WERI-Rb-1 (cell line): ENCODE results near the gene ZNF609.

ENCODE experiments used
- DNase-seq: peaks from one replicate; pipeline ENCODE4 v3.0.0-alpha.2; 2020
- H3K27ac ChIP-seq: fragments of 250-450 bp; sonication (Bioruptor Pico); 2 replicates; pipeline ENCODE4 v1.5.1; 2020; ENCODE audit warnings: mild to moderate bottlenecking, moderate library complexity
- H3K27me3 ChIP-seq: fragments of 250-450 bp; sonication (Bioruptor Pico); 2 replicates; pipeline ENCODE4 v1.5.1; 2021; ENCODE audit warnings: mild to moderate bottlenecking, low read depth, moderate library complexity; ENCODE audit not compliant: insufficient read depth, severe bottlenecking
- H3K36me3 ChIP-seq: fragments of 250-450 bp; sonication (Bioruptor Pico); 2 replicates; pipeline ENCODE4 v1.5.1; 2020; ENCODE audit warnings: mild to moderate bottlenecking, moderate library complexity
- H3K4me3 ChIP-seq: 2 replicates; pipeline ENCODE4 v1.5.1; 2011; ENCODE audit warnings: low read depth, mild to moderate bottlenecking, control low read depth, low read length
- H3K9me3 ChIP-seq: fragments of 250-450 bp; sonication (Bioruptor Pico); 2 replicates; pipeline ENCODE4 v1.5.1; 2021; ENCODE audit warnings: mild to moderate bottlenecking, moderate library complexity; ENCODE audit not compliant: severe bottlenecking
- TF ChIP-seq, protein P1 (sequence below): IDR thresholded peaks from 2 replicates; pipeline ENCODE4 v1.5.1; 2011; ENCODE audit warnings: low read depth, mild to moderate bottlenecking, control low read depth, inconsistent platforms, low read length

The ZNF609 gene

GRCh38 chr15:64472161-64472560 lies 11.8 kb downstream of the ZNF609 start:
- Histone ChIP-seq H3K27ac (no peak overlapping the region), H3K36me3 (peaks cover 26% of the 10 kb centered on the region), H3K4me3 (no peak overlapping the region), H3K27me3 (no peaks in the 10 kb centered on the region), H3K9me3 (no peaks in the 10 kb centered on the region)
- DNase-seq, result no peak
- TF ChIP-seq, protein P1, sequence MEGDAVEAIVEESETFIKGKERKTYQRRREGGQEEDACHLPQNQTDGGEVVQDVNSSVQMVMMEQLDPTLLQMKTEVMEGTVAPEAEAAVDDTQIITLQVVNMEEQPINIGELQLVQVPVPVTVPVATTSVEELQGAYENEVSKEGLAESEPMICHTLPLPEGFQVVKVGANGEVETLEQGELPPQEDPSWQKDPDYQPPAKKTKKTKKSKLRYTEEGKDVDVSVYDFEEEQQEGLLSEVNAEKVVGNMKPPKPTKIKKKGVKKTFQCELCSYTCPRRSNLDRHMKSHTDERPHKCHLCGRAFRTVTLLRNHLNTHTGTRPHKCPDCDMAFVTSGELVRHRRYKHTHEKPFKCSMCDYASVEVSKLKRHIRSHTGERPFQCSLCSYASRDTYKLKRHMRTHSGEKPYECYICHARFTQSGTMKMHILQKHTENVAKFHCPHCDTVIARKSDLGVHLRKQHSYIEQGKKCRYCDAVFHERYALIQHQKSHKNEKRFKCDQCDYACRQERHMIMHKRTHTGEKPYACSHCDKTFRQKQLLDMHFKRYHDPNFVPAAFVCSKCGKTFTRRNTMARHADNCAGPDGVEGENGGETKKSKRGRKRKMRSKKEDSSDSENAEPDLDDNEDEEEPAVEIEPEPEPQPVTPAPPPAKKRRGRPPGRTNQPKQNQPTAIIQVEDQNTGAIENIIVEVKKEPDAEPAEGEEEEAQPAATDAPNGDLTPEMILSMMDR, result no peak

DNA sequence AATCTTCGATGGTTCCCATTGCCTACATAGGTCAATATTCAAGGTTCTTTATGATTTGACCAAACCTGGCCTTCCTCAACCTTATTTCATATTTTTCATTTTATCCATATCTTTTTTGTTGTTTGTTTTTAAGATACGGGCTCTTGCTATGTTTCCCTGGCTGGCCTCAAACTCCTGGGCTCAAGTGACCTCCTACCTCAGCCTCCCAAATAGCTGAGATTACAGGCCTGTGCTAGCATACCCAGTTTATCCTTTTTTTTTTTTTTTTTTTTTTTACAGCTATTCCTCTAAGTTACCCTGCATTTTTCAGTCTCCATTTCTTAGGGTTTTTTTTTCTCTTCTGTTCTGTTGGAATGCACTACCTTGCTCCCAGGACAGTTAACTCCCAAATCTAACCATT lies 14.5 kb downstream of the ZNF609 start:
- TF ChIP-seq, protein P1, result no peak
- Histone ChIP-seq H3K27me3 (no peaks in the 10 kb centered on the region), H3K4me3 (no peak overlapping the region), H3K27ac (no peak overlapping the region), H3K9me3 (no peaks in the 10 kb centered on the region), H3K36me3 (peaks cover 27% of the 10 kb centered on the region)
- DNase-seq, result no peak

- Histone ChIP-seq H3K4me3 (no peak overlapping the region), H3K27ac (no peak overlapping the region), H3K27me3 (no peaks in the 10 kb centered on the region), H3K36me3 (peaks cover 21% of the 10 kb centered on the region), H3K9me3 (no peaks in the 10 kb centered on the region)
- no peak for DNase-seq
- TF ChIP-seq, protein P1, result no peak
These were observed 16.2 kb downstream of the ZNF609 start for GRCh38 chr15:64476550-64476949.

DNA sequence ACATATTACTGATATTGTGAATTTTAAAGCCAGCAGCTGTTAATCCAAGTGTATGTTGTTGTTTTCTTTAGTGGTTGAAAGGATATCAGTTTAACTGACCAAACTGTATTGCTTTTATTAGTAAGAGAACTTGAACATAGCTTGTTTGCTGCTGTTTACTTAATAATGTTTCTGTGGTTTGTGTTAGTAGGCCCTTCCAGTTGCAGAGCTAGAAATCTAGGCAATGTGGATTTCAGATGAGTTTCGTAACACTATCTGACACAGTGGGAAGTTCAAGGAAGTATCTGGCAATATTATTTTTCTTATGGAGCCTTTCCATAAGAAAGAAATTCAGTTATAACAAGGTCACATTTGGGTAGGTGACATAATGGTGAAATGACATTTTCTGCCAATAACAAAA lies 18.5 kb downstream of the ZNF609 start:
- no peaks in the 10 kb centered on the region for H3K9me3 ChIP-seq
- H3K4me3 ChIP-seq, result no peak overlapping the region
- no peak for DNase-seq
- TF ChIP-seq, protein P1, result no peak
- peaks cover 14% of the 10 kb centered on the region for H3K36me3 ChIP-seq
- H3K27ac ChIP-seq, result no peak overlapping the region
- H3K27me3 ChIP-seq, result no peaks in the 10 kb centered on the region

GRCh38 chr15:64480891-64481290 lies 20.5 kb downstream of the ZNF609 start:
- peaks cover 14% of the 10 kb centered on the region for H3K36me3 ChIP-seq
- no peak overlapping the region for H3K4me3 ChIP-seq
- no peaks in the 10 kb centered on the region for H3K9me3 ChIP-seq
- no peak for DNase-seq
- no peaks in the 10 kb centered on the region for H3K27me3 ChIP-seq
- H3K27ac ChIP-seq, result no peak overlapping the region
- TF ChIP-seq, protein P1, result no peak

- DNase-seq, result no peak
- Histone ChIP-seq H3K36me3 (peaks cover 8% of the 10 kb centered on the region), H3K27ac (no peak overlapping the region), H3K4me3 (no peak overlapping the region), H3K27me3 (no peaks in the 10 kb centered on the region), H3K9me3 (no peaks in the 10 kb centered on the region)
- TF ChIP-seq, protein P1, result no peak
These were observed 23.4 kb downstream of the ZNF609 start for GRCh38 chr15:64483749-64484148.
